Neuronal stem cell (in vitro differentiated cells): ENCODE measurements around the gene C11orf98.
"Not testable (repeated sequence)": the region's sequence is repeated elsewhere in the genome, so short reads cannot be mapped to it uniquely, and the experiment has no call there.

Experiments
- DNase-seq: peaks from one replicate; pipeline ENCODE4 v3.0.0-alpha.2; 2013; ENCODE audit warnings: low spot score
- H2AFZ ChIP-seq: one replicate; pipeline ENCODE4 v1.6.1; 2013; ENCODE audit warnings: mild to moderate bottlenecking, low read length, inconsistent platforms
- H2AK5ac ChIP-seq: 2 replicates; pipeline ENCODE4 v1.6.1; 2013; ENCODE audit warnings: low read depth, mild to moderate bottlenecking, inconsistent platforms, low read length, moderate library complexity, mixed read lengths
- H2BK120ac ChIP-seq: 2 replicates; pipeline ENCODE4 v1.6.1; 2013; ENCODE audit warnings: low read depth, mild to moderate bottlenecking, inconsistent platforms, low read length, moderate library complexity, mixed read lengths
- H2BK12ac ChIP-seq: one replicate; pipeline ENCODE4 v1.6.1; 2013; ENCODE audit warnings: low read length, inconsistent platforms
- H2BK15ac ChIP-seq: 2 replicates; pipeline ENCODE4 v1.6.1; 2013; ENCODE audit warnings: mild to moderate bottlenecking, low read length, inconsistent platforms, mixed read lengths
- H2BK5ac ChIP-seq: one replicate; pipeline ENCODE4 v1.6.1; 2013; ENCODE audit warnings: inconsistent platforms, mild to moderate bottlenecking, low read length, moderate library complexity
- H3K14ac ChIP-seq: one replicate; pipeline ENCODE4 v1.6.1; 2013; ENCODE audit warnings: low read length, inconsistent platforms
- H3K18ac ChIP-seq: 2 replicates; pipeline ENCODE4 v1.6.1; 2013; ENCODE audit warnings: low read length, inconsistent platforms
- H3K23ac ChIP-seq: 2 replicates; pipeline ENCODE4 v1.6.1; 2013; ENCODE audit warnings: low read depth, mild to moderate bottlenecking, mixed read lengths, low read length, inconsistent platforms; ENCODE audit not compliant: poor library complexity
- H3K27ac ChIP-seq: replicated peaks from 3 replicates; pipeline ENCODE4 v1.5.1; 2013; ENCODE audit warnings: low read length, inconsistent platforms
- H3K27me3 ChIP-seq, 3 experiments: 2 replicates each; pipeline ENCODE4 v1.6.1; 2013; ENCODE audit warnings: low read length in 3 of 3, mild to moderate bottlenecking in 2 of 3, inconsistent platforms in 1 of 3, low read depth in 1 of 3, mixed read lengths in 1 of 3, moderate library complexity in 1 of 3; ENCODE audit not compliant: control insufficient read depth in 3 of 3, insufficient read depth in 3 of 3
- H3K36me3 ChIP-seq, 2 donors: replicated peaks in 1 of 2; 2 replicates each; pipeline ENCODE4 v1.6.1; 2013; ENCODE audit warnings: low read length in 2 of 2; ENCODE audit not compliant: control insufficient read depth in 2 of 2, insufficient read depth in 2 of 2
- H3K4ac ChIP-seq: 2 replicates; pipeline ENCODE4 v1.6.1; 2013; ENCODE audit warnings: inconsistent platforms, mild to moderate bottlenecking, low read length, moderate library complexity
- H3K4me1 ChIP-seq, 2 donors: 1 replicate in 1 of 2; 2 replicates in 1 of 2; pipeline ENCODE4 v1.6.1; 2013; ENCODE audit warnings: low read length in 2 of 2, low read depth in 1 of 2; ENCODE audit not compliant: control insufficient read depth in 2 of 2, insufficient read depth in 1 of 2
- H3K4me2 ChIP-seq: one replicate; pipeline ENCODE4 v1.6.1; 2013; ENCODE audit warnings: mild to moderate bottlenecking, low read length, inconsistent platforms; ENCODE audit not compliant: insufficient read depth, poor library complexity, severe bottlenecking
- H3K4me3 ChIP-seq, 2 donors: 2 replicates each; pipeline ENCODE4 v1.5.1; 2013; ENCODE audit warnings: low read length in 2 of 2, mild to moderate bottlenecking in 2 of 2, inconsistent platforms in 1 of 2, moderate library complexity in 1 of 2
- H3K79me1 ChIP-seq: one replicate; pipeline ENCODE4 v1.6.1; 2013; ENCODE audit warnings: low read depth, mild to moderate bottlenecking, inconsistent platforms, low read length, moderate library complexity
- H3K9ac ChIP-seq: one replicate; pipeline ENCODE4 v1.6.1; 2013; ENCODE audit warnings: mild to moderate bottlenecking, low read depth, low read length, inconsistent platforms; ENCODE audit not compliant: poor library complexity
- H3K9me3 ChIP-seq, 2 donors: replicated peaks in 1 of 2; 2 replicates each; pipeline versions ENCODE3 to v1.6.1; 2013; ENCODE audit warnings: low read length in 2 of 2, mild to moderate bottlenecking in 2 of 2, inconsistent platforms in 1 of 2, low read depth in 1 of 2, mixed read lengths in 1 of 2, moderate library complexity in 1 of 2; ENCODE audit not compliant: control insufficient read depth in 2 of 2, insufficient read depth in 1 of 2
- H4K8ac ChIP-seq: one replicate; pipeline ENCODE4 v1.6.1; 2013; ENCODE audit warnings: low read depth, mild to moderate bottlenecking, inconsistent platforms, low read length, moderate library complexity
- H4K91ac ChIP-seq: one replicate; pipeline ENCODE4 v1.6.1; 2013; ENCODE audit warnings: low read length, low read depth, mild to moderate bottlenecking, inconsistent platforms; ENCODE audit not compliant: poor library complexity
- WGBS, 2 donors: extraction: QIAGEN DNeasy Blood & Tissue Kit; methylation state at CpG; one replicate each; pipeline ENCODE4 v1.1.7; 2013; ENCODE audit warnings: missing lambda C conversion rate in 2 of 2, mixed read lengths in 1 of 2; ENCODE audit not compliant: insufficient read length in 2 of 2, insufficient replicate concordance in 1 of 2; ENCODE audit errors: extremely low coverage in 2 of 2; 5-methylcytosine and 5-hydroxymethylcytosine counted together

C11orf98 gene

GRCh38 chr11:62705413-62705812 is 40.4 kb upstream of the C11orf98 start:
- H3K27me3 ChIP-seq = no peaks in the 10 kb centered on the region
- peak overlapping the region; percentile 89 for H3K9ac ChIP-seq
- H2BK15ac ChIP-seq = peak overlapping the region; percentile 42
- H2AK5ac ChIP-seq = peak overlapping the region; percentile 72
- H3K4me2 ChIP-seq = peak overlapping the region; percentile 67
- no peak overlapping the region for H3K18ac ChIP-seq
- H4K91ac ChIP-seq = peak overlapping the region; percentile 33
- H3K4ac ChIP-seq = no peak overlapping the region
- peak overlapping the region; percentile 76 for H2BK5ac ChIP-seq
- DNase-seq = no peak
- H2BK120ac ChIP-seq = no peak overlapping the region
- no peak overlapping the region for H2BK12ac ChIP-seq
- peaks cover 9 to 59% of the 10 kb centered on the region in 2 donors for H3K36me3 ChIP-seq
- no CpG with 5 or more reads among the region's 7 CpGs for WGBS, 2 donors
- H3K9me3 ChIP-seq = no peaks in the 10 kb centered on the region
- no peak overlapping the region for H3K23ac ChIP-seq
- H4K8ac ChIP-seq = no peak overlapping the region
- H3K4me3 ChIP-seq = peak overlapping the region; percentile 70 to 91
- H3K27ac ChIP-seq = peak overlapping the region; percentile 70
- H3K14ac ChIP-seq = no peak overlapping the region
- peak overlapping the region; percentile 88 for H2AFZ ChIP-seq
- peaks cover 23 to 31% of the 10 kb centered on the region in 2 donors for H3K4me1 ChIP-seq
- H3K79me1 ChIP-seq = no peaks in the 10 kb centered on the region

GRCh38 chr11:62703921-62704320 is 38.9 kb upstream of the C11orf98 start:
- H3K18ac ChIP-seq, H2BK12ac ChIP-seq, H3K4ac ChIP-seq, H4K8ac ChIP-seq, H3K79me1 ChIP-seq, H3K9ac ChIP-seq, H2AFZ ChIP-seq, H2AK5ac ChIP-seq, H3K9me3 ChIP-seq, H2BK120ac ChIP-seq, H3K14ac ChIP-seq, H3K4me3 ChIP-seq, DNase-seq, H3K27ac ChIP-seq, H3K4me2 ChIP-seq, H2BK15ac ChIP-seq, H2BK5ac ChIP-seq, H3K27me3 ChIP-seq, H4K91ac ChIP-seq, H3K23ac ChIP-seq: not testable (repeated sequence)
- no CpG with 5 or more reads among the region's 4 CpGs for WGBS, 2 donors
- H3K36me3 ChIP-seq = peaks cover 8 to 62% of the 10 kb centered on the region in 2 donors
- H3K4me1 ChIP-seq = peaks cover 22 to 23% of the 10 kb centered on the region in 2 donors

DNA sequence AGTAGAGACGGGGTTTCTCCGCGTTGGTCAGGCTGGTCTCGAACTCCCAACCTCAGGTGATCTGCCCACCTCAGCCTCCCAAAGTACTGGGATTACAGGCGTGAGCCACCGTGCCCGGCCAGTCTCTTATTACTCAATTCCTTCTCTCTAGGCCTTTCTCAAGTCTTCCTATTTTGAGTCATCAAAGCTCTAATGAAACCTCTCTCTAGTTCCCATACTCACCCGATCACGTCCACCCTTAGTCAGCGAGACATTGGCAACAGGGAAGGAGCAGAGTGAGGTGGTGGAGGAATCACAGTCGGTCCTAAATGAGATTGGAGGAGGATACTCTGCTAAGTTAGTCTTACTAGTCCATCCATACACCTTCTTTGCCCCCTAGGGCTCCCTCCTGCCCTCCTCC is 37.2 kb upstream of the C11orf98 start:
- no CpG with 5 or more reads among the region's 11 CpGs for WGBS, 2 donors
- H2BK12ac ChIP-seq = no peak overlapping the region

DNA sequence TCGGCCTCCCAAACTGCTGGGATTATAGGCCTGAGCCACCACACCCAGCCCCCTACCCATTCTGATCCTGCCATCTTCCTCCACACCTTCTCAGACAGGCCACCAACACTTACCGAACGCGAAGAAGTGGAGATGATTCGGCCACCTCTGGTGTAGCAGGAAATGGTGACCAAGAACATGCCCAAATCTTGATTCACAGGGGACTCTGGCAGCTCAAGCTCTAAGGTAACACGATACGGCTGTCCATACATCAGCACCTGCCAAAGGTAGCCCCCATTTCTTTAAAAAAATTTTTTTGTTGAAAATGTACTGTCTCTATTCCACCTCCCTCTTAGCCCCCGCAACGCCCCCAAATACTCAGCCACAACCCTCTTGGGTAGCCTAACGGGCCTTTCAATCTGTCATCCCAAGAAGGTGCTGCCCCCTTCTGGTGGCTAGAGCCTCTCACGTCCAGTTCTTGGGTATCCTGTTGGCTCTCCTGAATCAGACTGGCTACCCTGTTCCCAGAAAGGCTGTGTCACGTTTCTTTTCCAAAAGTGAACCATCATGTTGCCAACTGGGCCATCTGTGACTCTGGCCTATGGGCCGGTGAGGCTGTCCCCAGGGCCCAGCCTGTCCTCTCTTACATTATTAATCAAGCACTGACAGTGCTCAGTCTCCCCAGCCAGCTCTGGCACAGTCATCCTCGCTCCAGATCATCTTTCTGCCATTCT is 29.6 kb upstream of the C11orf98 start:
- Histone ChIP-seq H2BK12ac (no peak overlapping the region), H3K9me3 (no peaks in the 10 kb centered on the region), H3K18ac (no peak overlapping the region), H2AK5ac (no peak overlapping the region), H3K4ac (no peak overlapping the region), H3K4me3 (no peak overlapping the region), H3K27me3 (no peaks in the 10 kb centered on the region), H4K91ac (no peak overlapping the region), H3K4me2 (no peak overlapping the region), H2AFZ (no peak overlapping the region), H3K23ac (no peak overlapping the region), H3K36me3 (peaks cover 31 to 70% of the 10 kb centered on the region in 2 donors), H3K4me1 (no peaks in the 10 kb centered on the region), H4K8ac (no peak overlapping the region), H2BK120ac (no peak overlapping the region), H3K9ac (no peak overlapping the region), H3K79me1 (no peaks in the 10 kb centered on the region), H2BK5ac (no peak overlapping the region), H2BK15ac (no peak overlapping the region), H3K27ac (no peak overlapping the region), H3K14ac (no peak overlapping the region)
- WGBS, 2 donors = no CpG with 5 or more reads among the region's 14 CpGs
- DNase-seq = peak; percentile 77

More for the DNA sequence above, 37.2 kb upstream of the C11orf98 start:
- H2AK5ac ChIP-seq = no peak overlapping the region
- no peak overlapping the region for H2BK120ac ChIP-seq
- no peak overlapping the region for H3K4me2 ChIP-seq
- H3K79me1 ChIP-seq = no peaks in the 10 kb centered on the region
- no peak overlapping the region for H3K4me3 ChIP-seq
- no peak overlapping the region for H3K9ac ChIP-seq
- H3K4ac ChIP-seq = no peak overlapping the region
- H3K27ac ChIP-seq = no peak overlapping the region
- no peak overlapping the region for H2AFZ ChIP-seq
- H3K9me3 ChIP-seq = no peaks in the 10 kb centered on the region
- no peak overlapping the region for H4K91ac ChIP-seq
- no peak for DNase-seq
- H3K4me1 ChIP-seq = peaks cover 13 to 16% of the 10 kb centered on the region in 2 donors
- H3K36me3 ChIP-seq = peaks cover 7 to 58% of the 10 kb centered on the region in 2 donors
- no peak overlapping the region for H2BK5ac ChIP-seq
- no peaks in the 10 kb centered on the region for H3K27me3 ChIP-seq
- no peak overlapping the region for H3K14ac ChIP-seq
- H4K8ac ChIP-seq = no peak overlapping the region
- no peak overlapping the region for H2BK15ac ChIP-seq
- no peak overlapping the region for H3K18ac ChIP-seq
- H3K23ac ChIP-seq = no peak overlapping the region
